SU-DHL-6 (cell line): Measurements from ENCODE around the gene SNX25.
"Not testable (repeated sequence)": the region's sequence is repeated elsewhere in the genome, so short reads cannot be mapped to it uniquely, and the experiment has no call there.

Experiments used
- H2AFZ ChIP-seq: fragments of 200-600 bp; sonication (generic); 2 replicates; pipeline ENCODE4 v1.6.1; 2014; ENCODE audit warnings: low read depth, mild to moderate bottlenecking, moderate library complexity, mixed read lengths, antibody characterized with exemption, low read length; ENCODE audit not compliant: severe bottlenecking
- H3F3A ChIP-seq: fragments of 200-600 bp; shearing (Covaris generic); 2 replicates; pipeline ENCODE4 v1.6.0; 2016; ENCODE audit warnings: antibody characterized with exemption, mild to moderate bottlenecking; ENCODE audit not compliant: insufficient read depth
- H3K27ac ChIP-seq: fragments of 200-600 bp; sonication (generic); 2 replicates; pipeline ENCODE4 v1.5.1; 2016; ENCODE audit warnings: low read depth, mild to moderate bottlenecking, low read length, moderate library complexity, mixed read lengths
- H3K27me3 ChIP-seq: fragments of 200-600 bp; sonication (generic), shearing (Covaris generic); 2 replicates; pipeline ENCODE4 v1.6.0; 2014; ENCODE audit warnings: mild to moderate bottlenecking, low read length
- H3K36me3 ChIP-seq: fragments of 200-600 bp; sonication (generic); 2 replicates; pipeline ENCODE4 v1.6.1; 2014; ENCODE audit warnings: mild to moderate bottlenecking, low read length, mixed read lengths
- H3K4me2 ChIP-seq: fragments of 300-600, 200-600 bp; shearing (Covaris generic), sonication (generic); 2 replicates; pipeline ENCODE4 v1.6.0; 2014; ENCODE audit warnings: low read length, low read depth, mild to moderate bottlenecking; ENCODE audit not compliant: poor library complexity, severe bottlenecking
- H3K4me3 ChIP-seq: fragments of 200-600 bp; sonication (generic); 2 replicates; pipeline ENCODE4 v1.5.1; 2014; ENCODE audit warnings: antibody characterized with exemption, low read length, mild to moderate bottlenecking, mixed read lengths; ENCODE audit not compliant: insufficient read depth, poor library complexity, severe bottlenecking
- H3K79me2 ChIP-seq: fragments of 200-600 bp; sonication (generic); 2 replicates; pipeline ENCODE4 v1.6.1; 2014; ENCODE audit warnings: mild to moderate bottlenecking, low read length, moderate library complexity; ENCODE audit not compliant: insufficient read depth
- H3K9ac ChIP-seq: fragments of 200-600 bp; sonication (generic); 2 replicates; pipeline ENCODE4 v1.7.0; 2014; ENCODE audit warnings: mild to moderate bottlenecking, low read length
- H3K9me2 ChIP-seq: fragments of 200-600 bp; sonication (generic); replicated peaks from 2 replicates; pipeline ENCODE4 v1.6.1; 2014; ENCODE audit warnings: low read length; ENCODE audit not compliant: insufficient read depth
- H3K9me3 ChIP-seq: fragments of 200-600 bp; sonication (generic); 2 replicates; pipeline ENCODE4 v1.6.1; 2014; ENCODE audit warnings: low read length, mixed read lengths; ENCODE audit not compliant: insufficient read depth
- H4K20me1 ChIP-seq: fragments of 200-600 bp; sonication (generic); 2 replicates; pipeline ENCODE4 v1.6.1; 2014; ENCODE audit warnings: low read depth, mild to moderate bottlenecking, antibody characterized with exemption, low read length, moderate library complexity, mixed read lengths
- CTCF ChIP-seq: fragments of 200-600 bp; sonication (generic); IDR thresholded peaks from one replicate; pipeline ENCODE4 v1.5.1; 2017; ENCODE audit warnings: antibody characterized with exemption, mild to moderate bottlenecking, low read length, moderate library complexity; ENCODE audit not compliant: insufficient read depth, poor library complexity, severe bottlenecking
- EZH2phosphoT487 ChIP-seq: fragments of 200-600 bp; sonication (generic), shearing (Covaris generic); conservative IDR thresholded peaks from 2 replicates; pipeline ENCODE4 v1.6.1; 2018; ENCODE audit warnings: mild to moderate bottlenecking, antibody characterized with exemption, low read length, moderate library complexity, mixed read lengths

SNX25 gene

GRCh38 chr4:185358959-185359358 is 149.6 kb downstream of the SNX25 start:
- H3K27ac ChIP-seq = no peak overlapping the region
- TF ChIP-seq EZH2phosphoT487 = no peak
- no peak for TF ChIP-seq CTCF
- no peak overlapping the region for H3K9ac ChIP-seq
- H3K27me3 ChIP-seq = no peaks in the 10 kb centered on the region
- H3K4me2 ChIP-seq = no peak overlapping the region
- no peaks in the 10 kb centered on the region for H3K9me2 ChIP-seq
- H3K79me2 ChIP-seq = no peaks in the 10 kb centered on the region
- no peak overlapping the region for H2AFZ ChIP-seq
- H4K20me1 ChIP-seq = no peaks in the 10 kb centered on the region
- 0 out of 2 replicates have a peak, but pooled peaks cover 3% of the 10 kb centered on the region for H3F3A ChIP-seq
- H3K9me3 ChIP-seq = no peaks in the 10 kb centered on the region
- peaks cover 4% of the 10 kb centered on the region; the same call in 1 of the 2 replicates for H3K36me3 ChIP-seq
- no peak overlapping the region for H3K4me3 ChIP-seq

GRCh38 chr4:185359767-185360446 is 150.5 kb downstream of the SNX25 start:
- H3K27me3 ChIP-seq = no peaks in the 10 kb centered on the region
- no peak overlapping the region for H3K4me3 ChIP-seq
- H3K9me2 ChIP-seq = no peaks in the 10 kb centered on the region
- no peak overlapping the region for H3K4me2 ChIP-seq
- H3K9ac ChIP-seq = no peak overlapping the region
- H3K79me2 ChIP-seq = no peaks in the 10 kb centered on the region
- H3K9me3 ChIP-seq = no peaks in the 10 kb centered on the region
- TF ChIP-seq EZH2phosphoT487 (no peak), CTCF (no peak)
- H3K27ac ChIP-seq = no peak overlapping the region
- H3F3A ChIP-seq = 0 out of 2 replicates have a peak, but pooled peaks cover 3% of the 10 kb centered on the region
- H4K20me1 ChIP-seq = no peaks in the 10 kb centered on the region
- peaks cover 4% of the 10 kb centered on the region; the same call in 1 of the 2 replicates for H3K36me3 ChIP-seq
- H2AFZ ChIP-seq = no peak overlapping the region

- no peaks in the 10 kb centered on the region for H3K27me3 ChIP-seq
- no peak for TF ChIP-seq CTCF
- TF ChIP-seq EZH2phosphoT487 = no peak
- no peak overlapping the region for H2AFZ ChIP-seq
- H3K9me2 ChIP-seq = no peaks in the 10 kb centered on the region
- H3F3A ChIP-seq = 0 out of 2 replicates have a peak, but pooled peaks cover 6% of the 10 kb centered on the region
- H3K27ac ChIP-seq = no peak overlapping the region
- no peak overlapping the region for H3K4me3 ChIP-seq
- no peak overlapping the region for H3K4me2 ChIP-seq
- H3K79me2 ChIP-seq = no peaks in the 10 kb centered on the region
- H3K36me3 ChIP-seq = peaks cover 4% of the 10 kb centered on the region; the same call in 1 of the 2 replicates
- no peaks in the 10 kb centered on the region for H4K20me1 ChIP-seq
- H3K9ac ChIP-seq = no peak overlapping the region
- H3K9me3 ChIP-seq = no peaks in the 10 kb centered on the region
These were observed 152.5 kb downstream of the SNX25 start for GRCh38 chr4:185361872-185362271.

GRCh38 chr4:185362570-185362969 is 153.2 kb downstream of the SNX25 start:
- not testable (repeated sequence) for H3K36me3 ChIP-seq, H3K4me3 ChIP-seq, H3K79me2 ChIP-seq, H3K4me2 ChIP-seq, H3K9me3 ChIP-seq, H2AFZ ChIP-seq, H3K27me3 ChIP-seq, H4K20me1 ChIP-seq, H3F3A ChIP-seq, H3K9ac ChIP-seq, H3K9me2 ChIP-seq, H3K27ac ChIP-seq
